NCI-H526 treated with DMSO at 0.1 percent for 48 hours (cell line): ENCODE data around the gene DRGX.

ENCODE experiments used
- DNase-seq: peaks from one replicate; lab custom pipeline; 2025; lab: John Stamatoyannopoulos, UW

Gene DRGX

GRCh38 chr10:49395741-49396665 lies at the start of gene DRGX:
Gene DRGX, minus strand, starts transcription at chr10:49396089. Its CDS starts 649 bp downstream, at chr10:49395440.
- DNase-seq = no peak

GRCh38 chr10:49444349-49444748 lies 48.5 kb upstream of the DRGX start:
- DNase-seq = no peak

DNA sequence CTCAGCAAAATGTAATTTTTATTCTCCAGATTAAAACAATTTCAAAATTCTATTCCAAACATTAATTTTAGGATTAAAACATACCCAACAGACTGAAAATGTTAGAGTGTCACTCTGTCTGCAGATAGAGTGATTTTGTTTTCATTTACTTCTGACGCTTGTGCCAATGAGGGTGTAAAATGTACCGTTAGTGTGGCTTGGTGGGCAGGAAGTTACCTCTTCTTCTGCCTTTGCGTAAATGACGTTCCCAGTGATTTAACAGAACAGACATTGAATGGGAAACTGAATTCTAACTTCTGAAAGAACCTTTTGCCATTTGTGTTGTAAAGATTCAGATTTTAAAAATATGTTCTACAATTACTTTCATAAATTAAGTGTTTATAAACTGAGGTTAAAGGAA lies 47.0 kb upstream of the DRGX start:
- DNase-seq = no peak

DNA sequence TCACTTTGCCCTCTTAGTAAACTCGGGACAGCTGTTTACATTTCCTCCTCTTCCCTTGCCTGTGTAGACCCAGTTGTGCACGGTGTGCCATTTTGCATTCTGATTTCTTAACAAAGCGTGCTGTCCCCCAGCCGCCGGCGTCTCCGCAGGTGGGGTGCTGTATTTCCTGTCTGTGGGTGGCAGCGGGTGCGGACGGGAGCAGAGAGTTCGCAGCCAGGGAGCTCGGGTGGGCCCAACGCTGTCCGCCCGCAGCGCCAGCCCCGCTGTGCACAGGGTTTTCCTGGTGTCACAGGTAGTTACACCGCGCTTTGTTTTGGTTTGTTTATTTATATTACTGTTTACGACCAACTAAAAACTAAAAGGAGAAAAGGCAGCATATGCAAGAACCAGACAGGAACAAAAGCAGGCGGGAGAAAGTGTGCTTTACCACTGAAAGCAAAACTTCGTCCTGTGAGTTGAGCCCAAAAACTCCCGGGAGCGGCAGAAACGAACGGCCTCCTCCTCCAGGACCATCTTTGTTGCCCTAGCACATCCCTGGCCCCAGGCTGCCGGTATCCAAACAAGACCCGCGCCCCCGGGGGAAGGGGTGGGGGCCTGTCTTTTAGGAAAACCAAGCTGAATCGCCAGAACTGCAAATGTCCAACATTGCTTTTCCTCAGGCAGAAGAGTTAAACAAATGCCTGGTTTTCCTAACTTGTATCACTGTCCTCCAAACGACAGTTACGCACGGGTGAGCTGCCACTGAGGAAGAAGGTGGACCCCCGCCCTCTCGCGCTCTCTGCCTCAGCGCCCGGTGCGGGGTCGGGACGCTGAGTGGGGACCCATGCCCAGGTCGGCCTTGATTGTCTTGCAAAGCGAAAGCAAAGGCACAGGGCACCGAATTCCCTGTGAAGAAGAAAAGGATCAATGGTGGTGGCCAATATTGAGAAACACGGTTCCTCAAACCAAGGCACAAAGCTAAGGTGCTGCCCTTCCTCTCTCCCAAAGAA lies 45.9 kb upstream of the DRGX start:
- no peak for DNase-seq

DNA sequence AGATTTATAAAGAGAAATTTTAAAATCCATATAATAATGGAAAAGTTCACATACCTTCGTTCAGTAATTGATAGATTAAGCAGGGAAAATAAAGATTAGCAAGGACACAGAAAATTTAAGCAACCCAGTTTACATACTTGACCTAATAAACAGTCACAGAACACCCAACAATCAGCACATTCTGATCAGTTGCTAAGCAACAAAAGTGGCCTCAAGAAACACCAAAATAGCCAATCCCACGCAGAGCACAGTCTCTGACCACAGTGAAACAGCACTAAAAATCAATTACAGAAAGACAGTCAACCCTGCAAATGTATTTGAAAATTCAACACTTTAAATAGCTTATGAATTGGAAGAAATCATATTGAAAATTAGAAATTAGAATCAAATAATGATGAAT lies 39.3 kb upstream of the DRGX start:
- no peak for DNase-seq

- no peak for DNase-seq
Measured at GRCh38 chr10:49433069-49433468, 37.2 kb upstream of the DRGX start.

DNA sequence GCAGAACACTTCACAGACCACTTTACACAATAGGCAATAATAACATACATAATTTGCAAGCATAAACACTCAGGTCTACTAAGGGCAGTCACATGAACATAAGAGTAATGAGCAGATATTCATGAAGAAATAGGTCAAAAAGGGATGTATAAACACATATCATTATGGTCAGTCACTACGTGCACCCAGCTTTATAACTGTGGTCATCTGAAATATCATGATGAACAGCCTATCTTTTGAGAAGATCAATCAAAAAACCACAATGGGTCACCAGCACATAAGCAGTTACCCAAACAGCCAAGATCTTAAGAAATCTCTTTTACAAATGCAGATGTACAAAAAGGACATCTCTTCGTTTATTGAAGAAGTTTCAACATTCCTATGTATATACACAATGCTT lies 35.5 kb upstream of the DRGX start:
- DNase-seq = no peak

- DNase-seq = no peak
Measured at GRCh38 chr10:49429458-49429857, 33.6 kb upstream of the DRGX start.

DNA sequence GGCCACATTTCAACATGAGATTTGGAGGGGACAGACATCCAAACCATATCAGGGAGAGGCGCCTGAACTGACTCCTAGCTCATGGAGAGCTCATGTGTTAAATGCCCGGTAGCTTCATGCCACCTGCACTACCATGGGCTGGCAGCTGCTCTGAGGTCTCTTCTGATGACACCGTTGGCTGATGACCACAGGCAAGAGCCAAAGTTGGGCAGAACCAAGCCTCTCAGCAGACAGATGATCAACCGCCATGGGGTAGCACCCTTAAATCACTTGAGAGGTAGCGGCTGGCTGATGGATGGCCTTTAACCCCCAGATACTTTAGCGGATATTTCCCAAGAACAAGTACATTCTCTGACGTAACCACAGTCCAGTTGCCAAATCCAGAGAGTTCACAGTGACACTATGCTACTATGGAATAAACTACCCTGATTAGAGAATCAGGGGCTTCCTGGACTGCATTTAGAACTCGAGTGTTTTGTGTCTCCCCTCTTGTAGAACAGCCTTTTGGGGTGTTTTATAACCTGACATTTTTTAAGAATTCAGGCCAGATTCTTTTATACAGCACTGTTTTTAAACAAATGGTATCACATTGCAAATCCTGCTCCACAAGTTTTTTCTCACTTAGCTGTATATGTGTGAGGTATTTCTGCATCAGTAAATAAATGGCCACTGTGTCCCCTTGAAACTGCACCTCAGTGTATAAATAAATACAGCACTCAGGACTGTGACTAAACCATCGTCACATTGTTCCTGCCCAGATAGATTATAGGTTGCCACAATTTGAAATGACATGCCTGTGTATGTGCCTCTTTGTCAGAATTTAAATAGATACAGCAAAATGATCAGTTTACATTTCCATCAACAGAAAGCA lies 30.8 kb upstream of the DRGX start:
- no peak for DNase-seq

DNA sequence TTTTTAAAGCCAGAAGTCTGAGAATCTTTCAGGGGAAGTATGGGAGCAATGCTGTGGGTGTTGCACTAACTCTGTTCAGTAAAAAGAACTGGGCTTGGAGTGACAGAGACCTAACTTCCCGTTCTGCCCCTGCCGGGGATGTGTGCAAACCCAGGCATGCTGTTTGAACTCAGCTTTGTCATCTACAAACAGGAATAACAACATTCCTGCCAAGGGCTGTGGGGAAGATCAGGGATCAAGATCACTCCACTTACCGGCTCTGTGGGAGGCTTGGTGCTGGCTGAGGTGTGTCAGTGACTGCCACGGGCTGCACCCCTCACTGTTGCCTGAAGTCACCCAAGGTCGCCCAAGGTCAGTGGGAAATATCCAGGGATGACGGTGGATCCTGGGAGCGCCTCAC lies 23.1 kb upstream of the DRGX start:
- DNase-seq = no peak

GRCh38 chr10:49418328-49418727 lies 22.4 kb upstream of the DRGX start:
- DNase-seq = no peak

DNA sequence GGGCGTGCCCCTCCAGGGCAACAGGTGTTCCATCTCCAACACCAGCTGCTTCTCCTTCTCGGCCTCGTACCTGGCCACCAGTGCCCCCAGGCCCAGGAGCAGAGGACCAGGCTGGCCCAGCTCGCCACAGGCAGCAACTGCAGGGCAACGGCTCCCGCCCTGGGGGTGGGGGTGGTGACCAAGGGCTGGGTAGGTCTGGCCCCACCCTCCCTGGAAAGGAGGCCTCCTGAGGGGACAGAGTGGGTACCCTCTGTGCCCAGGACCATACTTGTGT lies 22.1 kb upstream of the DRGX start:
- no peak for DNase-seq

GRCh38 chr10:49417311-49418052 lies 21.6 kb upstream of the DRGX start:
- no peak for DNase-seq

DNA sequence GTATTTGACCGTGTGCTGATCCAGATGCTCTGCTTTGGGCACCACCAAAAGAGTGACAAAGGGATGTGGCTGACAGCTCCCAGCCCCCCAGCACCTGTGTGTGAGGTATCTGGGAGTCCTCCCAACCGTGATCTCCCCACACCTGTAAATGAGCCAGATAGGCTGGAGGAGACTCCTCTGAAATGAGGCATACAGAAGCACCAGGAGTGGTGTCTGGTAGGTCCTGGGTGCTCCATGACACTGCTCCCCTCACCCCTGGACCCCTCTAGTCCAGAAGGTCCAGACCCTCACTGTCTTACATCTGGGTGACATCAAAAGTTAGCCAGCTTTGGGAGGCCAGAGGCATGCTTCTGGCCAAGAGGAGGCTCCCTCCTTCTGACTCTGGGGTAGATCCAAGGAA lies 20.0 kb upstream of the DRGX start:
- no peak for DNase-seq

- DNase-seq = no peak
Measured at GRCh38 chr10:49415109-49415508, 19.2 kb upstream of the DRGX start.

DNA sequence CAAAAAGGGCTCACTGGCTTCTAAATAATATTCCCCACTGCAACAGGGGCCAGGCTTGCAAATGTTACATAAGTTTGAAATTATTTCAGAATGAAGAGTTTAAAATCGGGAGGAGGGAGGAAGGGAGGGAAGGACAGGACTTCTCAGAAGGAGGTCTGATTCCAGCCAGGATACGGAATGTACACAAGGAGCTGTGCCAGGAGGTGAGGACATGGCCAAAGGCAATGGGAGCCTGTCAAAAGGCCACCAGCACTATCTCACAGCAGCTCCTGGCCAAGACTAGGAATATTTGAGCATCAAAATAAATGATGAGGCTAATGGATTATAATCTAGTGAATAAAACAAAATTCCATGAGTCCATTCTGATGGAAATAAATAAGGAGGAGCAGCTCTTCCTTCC lies 18.6 kb upstream of the DRGX start:
- no peak for DNase-seq

- DNase-seq = no peak
Measured at GRCh38 chr10:49412571-49412970, 16.7 kb upstream of the DRGX start.

DNA sequence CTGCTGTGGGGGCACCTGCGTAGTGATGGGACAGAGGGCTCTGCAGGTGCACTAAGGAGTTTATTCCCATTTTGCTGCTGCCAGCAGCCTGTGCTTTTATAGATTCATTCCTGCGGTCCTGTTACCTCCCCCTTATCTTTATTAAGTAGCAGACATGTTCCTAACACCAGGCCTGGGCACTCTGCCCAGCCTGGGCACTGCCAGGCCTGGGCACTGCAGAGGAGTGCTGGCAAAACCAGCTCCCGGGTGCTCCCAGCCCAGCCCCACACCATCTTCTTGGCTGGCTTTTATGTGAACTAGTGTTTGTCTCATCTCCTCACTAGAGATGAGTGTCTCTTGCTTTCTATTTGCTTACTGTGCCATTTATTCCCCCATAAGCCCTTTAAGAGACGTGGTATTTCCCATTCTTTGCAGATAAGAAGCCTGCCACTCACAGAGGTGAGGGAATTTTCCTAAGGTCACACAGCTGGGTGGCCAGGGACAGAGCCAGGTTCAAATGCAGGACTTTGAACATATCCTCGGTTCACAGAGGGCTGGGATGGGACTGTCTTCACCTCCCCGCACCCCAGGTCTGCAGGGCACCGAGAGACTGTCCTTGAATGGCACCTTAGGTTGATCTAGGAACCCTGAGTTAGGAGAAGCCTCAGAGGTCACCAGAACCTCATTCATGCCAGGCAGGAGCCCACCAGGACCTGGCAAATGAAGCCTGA lies 14.6 kb upstream of the DRGX start:
- DNase-seq = no peak

DNA sequence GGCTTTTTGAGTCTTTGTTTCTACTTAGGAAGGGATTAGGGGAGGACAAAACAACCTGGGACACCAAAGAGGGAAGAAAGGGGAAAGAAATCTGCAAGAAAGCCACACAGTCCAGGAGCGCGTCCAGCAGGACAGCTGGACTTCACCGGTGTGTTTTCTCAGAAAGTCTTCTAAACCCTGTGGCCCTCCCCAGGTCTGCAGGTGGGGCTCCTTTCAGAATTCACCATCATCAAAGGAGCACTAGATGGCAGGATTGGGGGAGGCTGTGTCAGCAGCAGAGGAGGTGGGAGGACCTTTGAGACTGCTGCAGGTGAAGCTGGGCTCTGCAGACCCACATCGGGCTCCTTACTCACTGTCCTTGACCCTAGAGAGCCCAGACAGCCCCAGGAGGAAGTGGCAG lies 13.9 kb upstream of the DRGX start:
- DNase-seq = no peak

GRCh38 chr10:49408519-49409306 lies 12.8 kb upstream of the DRGX start:
- no peak for DNase-seq
